T-helper 2 cell treated with Interferon-gamma antibody and Interleukin-4, amounts not matched to agents 100 ng/mL and 5 ng/mL, for 36 hours (primary cell): Measurements from ENCODE around the gene PAPOLA. TPM values are rescaled to one million over a fixed set of nuclear protein-coding genes. Genes with fewer than 3 reads are reported as not detected.

Source experiments
- intact Hi-C: fragments of 100-400 bp; cut with micrococcal nuclease; formaldehyde crosslinking; loops from one replicate; pipeline ENCODE4 v1.15.1; 2023
- total RNA-seq: library from RNA; stranded (reverse); gene quantifications from 2 replicates; pipeline ENCODE4 v1.2.3, GENCODE V29; 2022

The PAPOLA gene
- total RNA-seq, 1 donor from 2014 or later, result 190 TPM

- intact Hi-C loops, result no loop called here
These were observed 82.9 kb downstream of the PAPOLA start for GRCh38 chr14:96584907-96585671.

- intact Hi-C loops, result no loop called here
These were observed 83.5 kb downstream of the PAPOLA start for GRCh38 chr14:96585672-96586013.

GRCh38 chr14:96586056-96586455 is 83.9 kb downstream of the PAPOLA start:
- intact Hi-C loops, result no loop called here

- intact Hi-C loops, result no loop called here
These were observed 85.0 kb downstream of the PAPOLA start for GRCh38 chr14:96586921-96587822.

GRCh38 chr14:96587823-96588385 is 85.7 kb downstream of the PAPOLA start:
- intact Hi-C loops, result no loop called here

GRCh38 chr14:96588410-96589257 is 86.5 kb downstream of the PAPOLA start:
- intact Hi-C loops, result no loop called here

GRCh38 chr14:96589577-96589976 is 87.4 kb downstream of the PAPOLA start:
- intact Hi-C loops, result no loop called here

- intact Hi-C loops, result no loop called here
These were observed 88.1 kb downstream of the PAPOLA start for GRCh38 chr14:96590190-96590864.

- intact Hi-C loops, result no loop called here
These were observed 90.6 kb downstream of the PAPOLA start for GRCh38 chr14:96592591-96593386.

GRCh38 chr14:96594961-96595360 is 92.8 kb downstream of the PAPOLA start:
- intact Hi-C loops, result no loop called here

GRCh38 chr14:96597680-96598079 is 95.5 kb downstream of the PAPOLA start:
- intact Hi-C loops, result no loop called here

- intact Hi-C loops, result no loop called here
These were observed 96.2 kb downstream of the PAPOLA start for GRCh38 chr14:96598332-96598928.

GRCh38 chr14:96599076-96599475 is 96.9 kb downstream of the PAPOLA start:
- intact Hi-C loops, result no loop called here

- intact Hi-C loops, result no loop called here
These were observed 100.0 kb downstream of the PAPOLA start for GRCh38 chr14:96602186-96602585.

- intact Hi-C loops, result no loop called here
These were observed 101.4 kb downstream of the PAPOLA start for GRCh38 chr14:96603350-96604255.

GRCh38 chr14:96614481-96614881 is 112.3 kb downstream of the PAPOLA start:
- intact Hi-C loops, result no loop called here

- intact Hi-C loops, result no loop called here
These were observed 114.1 kb downstream of the PAPOLA start for GRCh38 chr14:96616161-96616721.
